ENCODE results near the gene FANCE. TPM values are rescaled to one million over a fixed set of nuclear protein-coding genes. Genes with fewer than 3 reads are reported as not detected.

FANCE gene
- total and polyA plus RNA-seq, 9 of the 15 experiments (the other 6 are each of a cell fraction or from before 2014, with no cell fraction given): 5.7 to 30.2 (median 17.0) TPM

DNA sequence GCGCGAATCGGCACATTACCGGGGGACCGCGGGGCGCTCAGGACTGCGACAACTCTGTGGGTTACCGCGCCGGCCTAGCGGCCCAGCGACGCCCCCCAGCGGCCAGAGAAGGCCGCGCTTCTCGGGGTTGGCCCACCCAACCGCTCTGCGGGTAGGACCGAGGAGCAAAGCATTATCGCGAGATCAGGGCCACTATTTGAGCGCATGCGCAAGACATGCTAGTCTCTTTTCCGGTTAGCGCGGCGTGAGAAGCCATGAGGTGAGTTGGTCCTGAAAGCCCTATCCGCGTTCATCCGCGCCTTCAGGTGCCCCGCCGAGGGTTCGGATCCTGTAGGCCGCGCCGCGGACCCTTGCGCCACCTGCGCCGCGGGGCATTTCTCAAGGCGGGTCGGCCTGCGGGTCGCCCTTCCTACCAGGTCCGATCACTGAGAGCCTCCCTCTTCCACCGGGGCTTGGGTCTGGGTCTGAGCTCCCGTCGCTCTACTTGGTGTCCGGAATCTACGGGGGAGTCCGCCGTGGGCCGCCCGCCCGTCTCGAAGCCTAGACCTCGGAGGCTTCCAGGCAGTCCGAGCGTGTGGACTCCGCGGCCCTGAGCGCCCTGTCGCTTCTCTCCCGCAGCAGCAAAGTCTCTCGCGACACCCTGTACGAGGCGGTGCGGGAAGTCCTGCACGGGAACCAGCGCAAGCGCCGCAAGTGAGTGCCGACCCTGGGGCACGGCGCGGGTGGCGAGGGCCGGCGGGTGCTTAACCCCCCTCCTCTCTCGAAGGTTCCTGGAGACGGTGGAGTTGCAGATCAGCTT is 16.2 kb downstream of the FANCE start, which contains the start of gene RPL10A (continued):
- TF ChIP-seq PCBP2 (IDR thresholded peaks at IDR 0.05; ENCODE audit: low read depth, low read length, poor library complexity, severe bottlenecking): no peak
- TF ChIP-seq TCFL5 (CRISPR knock-in tag; conservative IDR thresholded peaks at IDR 0.05): 0 out of 2 replicates have a peak, but pooled peaks have one; percentile 26
- no peak for TF ChIP-seq MEF2A (IDR thresholded peaks at IDR 0.05; ENCODE audit: control insufficient read depth, low read depth, low read length)
- peak; percentile 14; the same call in 1 of the 2 replicates for TF ChIP-seq KLF6 (CRISPR knock-in tag; IDR thresholded peaks at IDR 0.05; ENCODE audit: borderline replicate concordance)
- peak; percentile 39; the same call in 1 of the 2 replicates for TF ChIP-seq TCF7 (IDR thresholded peaks at IDR 0.05; ENCODE audit: borderline replicate concordance)
- no peak for TF ChIP-seq SRSF9 (IDR thresholded peaks at IDR 0.05; ENCODE audit: borderline replicate concordance, low read depth, low read length)
- TF ChIP-seq ZNF175 (CRISPR knock-in tag; IDR thresholded peaks at IDR 0.05; ENCODE audit: low read depth): no peak
- TF ChIP-seq RFX5 (IDR thresholded peaks at IDR 0.05; ENCODE audit: low read depth, low read length): no peak
- TF ChIP-seq ZNF354B (CRISPR knock-in tag; IDR thresholded peaks at IDR 0.05): no peak
- no peak for TF ChIP-seq ZNF780A (CRISPR knock-in tag; IDR thresholded peaks at IDR 0.05)
- TF ChIP-seq, protein P1, sequence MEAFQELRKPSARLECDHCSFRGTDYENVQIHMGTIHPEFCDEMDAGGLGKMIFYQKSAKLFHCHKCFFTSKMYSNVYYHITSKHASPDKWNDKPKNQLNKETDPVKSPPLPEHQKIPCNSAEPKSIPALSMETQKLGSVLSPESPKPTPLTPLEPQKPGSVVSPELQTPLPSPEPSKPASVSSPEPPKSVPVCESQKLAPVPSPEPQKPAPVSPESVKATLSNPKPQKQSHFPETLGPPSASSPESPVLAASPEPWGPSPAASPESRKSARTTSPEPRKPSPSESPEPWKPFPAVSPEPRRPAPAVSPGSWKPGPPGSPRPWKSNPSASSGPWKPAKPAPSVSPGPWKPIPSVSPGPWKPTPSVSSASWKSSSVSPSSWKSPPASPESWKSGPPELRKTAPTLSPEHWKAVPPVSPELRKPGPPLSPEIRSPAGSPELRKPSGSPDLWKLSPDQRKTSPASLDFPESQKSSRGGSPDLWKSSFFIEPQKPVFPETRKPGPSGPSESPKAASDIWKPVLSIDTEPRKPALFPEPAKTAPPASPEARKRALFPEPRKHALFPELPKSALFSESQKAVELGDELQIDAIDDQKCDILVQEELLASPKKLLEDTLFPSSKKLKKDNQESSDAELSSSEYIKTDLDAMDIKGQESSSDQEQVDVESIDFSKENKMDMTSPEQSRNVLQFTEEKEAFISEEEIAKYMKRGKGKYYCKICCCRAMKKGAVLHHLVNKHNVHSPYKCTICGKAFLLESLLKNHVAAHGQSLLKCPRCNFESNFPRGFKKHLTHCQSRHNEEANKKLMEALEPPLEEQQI (IDR thresholded peaks at IDR 0.05): 0 out of 2 replicates have a peak, but pooled peaks have one; percentile 79
- peak; percentile 57; the same call in 1 of the 2 replicates for TF ChIP-seq ZNF695 (CRISPR knock-in tag; IDR thresholded peaks at IDR 0.05)
- TF ChIP-seq MCM2 (IDR thresholded peaks at IDR 0.05; ENCODE audit: low read depth): no peak
- TF ChIP-seq CBFA2T3 (IDR thresholded peaks at IDR 0.05): 0 out of 2 replicates have a peak, but pooled peaks have one; percentile 13
- TF ChIP-seq SETDB1 (IDR thresholded peaks at IDR 0.05; ENCODE audit: low read length): no peak
- TF ChIP-seq RHOXF2B (CRISPR knock-in tag; conservative IDR thresholded peaks at IDR 0.05): 0 out of 2 replicates have a peak, but pooled peaks have one; percentile 63
- no peak for TF ChIP-seq CREBBP (IDR thresholded peaks at IDR 0.05; ENCODE audit: low read depth, low read length)
- no peak for TF ChIP-seq TFE3 (CRISPR knock-in tag; IDR thresholded peaks at IDR 0.05)
- TF ChIP-seq ARID2 (IDR thresholded peaks at IDR 0.05): 0 out of 2 replicates have a peak, but pooled peaks have one; percentile 25
- TF ChIP-seq KAT7 (CRISPR knock-in tag; IDR thresholded peaks at IDR 0.05; ENCODE audit: borderline replicate concordance): no peak; the same call in 1 of the 2 replicates
- TF ChIP-seq ZNF436 (CRISPR knock-in tag; IDR thresholded peaks at IDR 0.05): no peak
- no peak for TF ChIP-seq PHB2 (IDR thresholded peaks at IDR 0.05; ENCODE audit: low read depth)
- peak; percentile 76 for TF ChIP-seq TRIM28 (IDR thresholded peaks at IDR 0.05)
- TF ChIP-seq NCOA1 (IDR thresholded peaks at IDR 0.05; ENCODE audit: low read depth): no peak; the same call in 1 of the 2 replicates
- TF ChIP-seq, protein P2, sequence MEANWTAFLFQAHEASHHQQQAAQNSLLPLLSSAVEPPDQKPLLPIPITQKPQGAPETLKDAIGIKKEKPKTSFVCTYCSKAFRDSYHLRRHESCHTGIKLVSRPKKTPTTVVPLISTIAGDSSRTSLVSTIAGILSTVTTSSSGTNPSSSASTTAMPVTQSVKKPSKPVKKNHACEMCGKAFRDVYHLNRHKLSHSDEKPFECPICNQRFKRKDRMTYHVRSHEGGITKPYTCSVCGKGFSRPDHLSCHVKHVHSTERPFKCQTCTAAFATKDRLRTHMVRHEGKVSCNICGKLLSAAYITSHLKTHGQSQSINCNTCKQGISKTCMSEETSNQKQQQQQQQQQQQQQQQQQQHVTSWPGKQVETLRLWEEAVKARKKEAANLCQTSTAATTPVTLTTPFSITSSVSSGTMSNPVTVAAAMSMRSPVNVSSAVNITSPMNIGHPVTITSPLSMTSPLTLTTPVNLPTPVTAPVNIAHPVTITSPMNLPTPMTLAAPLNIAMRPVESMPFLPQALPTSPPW (CRISPR knock-in tag; IDR thresholded peaks at IDR 0.05): peak; percentile 84
